Measurements from ENCODE around the gene AGXT2. TPM values are rescaled to one million over a fixed set of nuclear protein-coding genes. Genes with fewer than 3 reads are reported as not detected.
A peak's percentile ranks its signal among the peaks of the same experiment; 100 is the strongest.
"Not testable (repeated sequence)": the region's sequence is repeated elsewhere in the genome, so short reads cannot be mapped to it uniquely, and the experiment has no call there.

Gene AGXT2
- polyA plus RNA-seq, 12 donors, result 0.11 to 0.32 (median 0.13) TPM; not detected in 9

GRCh38 chr5:35056686-35057085 is 8.9 kb upstream of the AGXT2 start:
- DNase-seq, result no peak

DNA sequence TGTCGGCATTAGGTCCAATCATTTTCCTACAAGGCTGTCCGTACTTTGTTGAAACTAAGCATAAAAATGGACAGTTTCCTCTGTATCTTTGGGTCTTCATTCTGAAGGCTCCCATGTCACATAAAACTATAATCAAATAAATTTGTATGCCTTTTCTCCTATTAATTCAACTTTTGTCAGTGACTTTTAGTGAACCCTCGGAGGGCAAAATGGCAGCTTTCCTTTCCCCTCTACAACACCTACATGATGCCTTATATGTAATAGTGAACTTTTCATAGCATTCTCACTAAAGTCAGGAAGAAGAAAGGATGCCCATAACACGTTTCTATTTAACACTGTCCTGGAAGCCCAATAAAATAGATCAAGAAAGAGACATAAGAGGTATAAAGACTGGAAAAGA is 5.1 kb upstream of the AGXT2 start:
- DNase-seq, result no peak

- DNase-seq, result no peak
Measured at GRCh38 chr5:35050541-35051126, 2.9 kb upstream of the AGXT2 start.

- no peak for DNase-seq
Measured at GRCh38 chr5:35048910-35049309, 1.2 kb upstream of the AGXT2 start.

DNA sequence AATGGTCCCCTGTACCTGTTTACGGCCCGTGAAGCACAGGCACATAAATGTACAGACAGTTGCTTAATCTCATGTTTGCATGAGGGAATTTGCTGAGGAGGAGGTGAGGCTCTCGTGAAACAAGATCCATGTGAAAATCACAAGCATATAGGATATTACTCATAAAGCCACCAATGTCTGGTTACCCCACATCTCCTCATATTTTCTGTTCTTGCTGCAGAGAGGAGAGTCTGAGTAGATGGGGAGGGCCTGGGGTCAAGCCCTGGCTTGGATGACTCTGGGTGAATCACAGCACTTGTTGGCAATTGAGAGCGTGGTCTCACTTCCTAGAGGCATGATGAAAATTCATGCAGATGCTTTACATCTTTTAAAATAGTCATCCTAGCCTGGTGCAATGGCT is 975 bp downstream of the AGXT2 start:
- DNase-seq, result no peak

DNA sequence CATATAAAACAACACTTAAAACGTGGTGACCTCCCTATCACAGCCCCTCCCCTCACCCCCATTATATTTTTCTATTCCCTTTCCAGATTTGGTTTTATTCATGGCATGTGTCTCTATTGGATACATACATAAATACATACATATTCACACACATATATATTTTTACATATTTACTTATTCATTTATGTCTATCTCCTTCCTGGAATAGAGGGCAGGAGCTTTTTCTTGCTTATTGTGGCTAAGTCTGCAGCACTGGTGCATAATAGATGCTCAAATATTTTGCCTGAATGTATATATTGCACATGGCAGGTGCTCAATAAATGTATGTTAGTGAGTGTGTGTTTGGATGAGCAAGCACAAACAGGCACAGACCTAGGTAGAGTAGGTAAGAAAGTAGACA is 2.5 kb downstream of the AGXT2 start:
- no peak for DNase-seq

GRCh38 chr5:35044649-35045048 is 3.1 kb downstream of the AGXT2 start:
- no peak for DNase-seq

- DNase-seq, result no peak
Measured at GRCh38 chr5:35042781-35043180, 5.0 kb downstream of the AGXT2 start.

DNA sequence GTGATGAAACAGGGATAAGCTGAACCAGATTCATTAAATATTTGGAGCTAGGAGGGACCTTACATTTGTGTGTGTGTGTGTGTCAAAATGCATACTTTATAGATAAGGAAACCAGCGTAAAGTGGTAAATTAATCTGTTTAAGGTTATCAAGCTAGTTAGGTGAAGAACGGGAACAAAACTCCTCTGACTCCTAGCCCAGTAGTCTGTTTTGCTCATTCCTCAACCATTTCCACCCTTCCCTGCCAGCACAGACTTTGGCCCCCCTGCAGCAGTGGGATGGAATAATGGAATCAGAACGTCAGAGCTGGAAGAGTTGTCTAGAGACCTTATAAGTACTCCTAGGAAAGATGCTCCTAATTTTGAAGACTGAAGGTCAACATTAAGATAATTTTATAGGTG is 6.5 kb downstream of the AGXT2 start:
- peak; percentile 60 for DNase-seq

DNA sequence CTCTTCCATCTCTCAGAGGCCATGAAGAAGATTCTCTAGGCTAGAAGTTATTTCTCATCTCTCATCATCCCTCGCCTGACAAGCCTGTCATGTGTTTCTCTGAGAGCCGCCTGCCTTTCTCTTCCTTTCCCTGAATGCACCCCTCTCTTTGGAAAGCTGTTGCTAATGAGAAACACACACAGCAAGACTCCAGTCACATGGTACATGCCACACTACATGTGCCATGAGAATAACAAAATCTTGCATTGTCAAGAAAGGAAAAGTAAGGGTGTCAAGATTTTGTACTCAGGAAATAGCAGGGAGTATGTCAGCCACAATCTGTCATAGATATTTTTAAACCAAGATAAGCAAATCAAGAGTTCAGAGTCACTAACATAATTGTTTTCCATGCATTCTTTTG is 8.9 kb downstream of the AGXT2 start:
- DNase-seq, result no peak

DNA sequence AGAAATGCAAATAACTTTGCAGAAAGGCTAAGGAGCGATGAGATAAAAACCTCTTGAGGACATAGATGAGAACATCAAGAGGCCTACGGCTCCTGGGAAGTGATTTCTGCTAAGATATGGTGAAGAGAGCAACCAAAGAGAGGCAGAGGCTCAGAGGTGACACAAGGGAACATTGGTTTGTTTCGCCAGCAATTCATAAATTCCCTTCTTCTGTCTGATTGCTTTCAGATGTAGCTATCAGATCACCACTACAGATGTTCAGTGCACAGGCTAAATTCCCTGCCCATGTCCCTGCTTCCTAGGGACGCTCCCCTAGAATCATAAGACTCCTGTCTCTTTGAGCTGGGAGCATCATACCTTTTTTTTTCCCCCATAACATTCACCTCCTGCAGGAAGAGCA is 11.2 kb downstream of the AGXT2 start:
- DNase-seq, result no peak

GRCh38 chr5:35035929-35036328 is 11.8 kb downstream of the AGXT2 start:
- DNase-seq, result not testable (repeated sequence)

DNA sequence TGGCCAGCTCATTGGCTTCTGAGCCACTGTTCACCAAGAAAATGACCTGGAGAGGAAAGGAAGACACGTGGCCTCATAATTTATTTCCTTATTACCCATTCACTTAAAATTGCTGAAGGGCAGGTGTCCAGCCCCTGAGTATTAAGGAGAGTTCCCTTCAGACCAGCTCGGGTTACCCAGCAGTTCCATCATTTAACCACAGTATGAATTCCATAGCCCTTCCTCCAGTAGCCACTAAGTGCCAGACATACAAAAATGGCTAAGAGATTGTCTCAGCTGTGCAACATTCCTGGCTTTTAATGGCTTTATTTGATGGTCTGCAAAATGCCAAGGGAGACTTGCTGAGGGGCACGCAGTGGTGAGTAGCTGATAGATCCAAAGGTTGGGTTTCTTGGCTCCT is 12.5 kb downstream of the AGXT2 start:
- no peak for DNase-seq

DNA sequence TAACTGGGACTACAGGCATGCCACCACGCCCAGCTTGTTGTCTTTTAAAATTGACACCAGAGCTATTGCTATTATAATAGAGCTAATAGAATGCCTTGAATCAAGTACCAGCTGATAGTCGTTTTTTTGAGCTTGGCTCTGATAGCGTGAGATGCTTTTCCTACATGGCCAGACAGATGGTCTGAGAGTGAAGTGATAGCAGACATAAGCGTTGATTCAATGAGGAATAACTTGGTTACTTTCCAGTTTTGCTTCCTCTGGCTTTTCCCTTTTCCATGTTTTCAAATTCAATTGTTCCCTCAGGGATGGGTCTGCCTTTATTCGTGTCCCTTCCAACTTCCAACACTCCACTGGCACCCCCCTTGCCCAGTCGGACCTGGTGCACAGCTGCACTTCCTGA is 15.4 kb downstream of the AGXT2 start:
- no peak for DNase-seq

GRCh38 chr5:35031276-35031675 is 16.5 kb downstream of the AGXT2 start:
- DNase-seq, result no peak

- peak; percentile 25 for DNase-seq
Measured at GRCh38 chr5:35030426-35031100, 17.2 kb downstream of the AGXT2 start.

DNA sequence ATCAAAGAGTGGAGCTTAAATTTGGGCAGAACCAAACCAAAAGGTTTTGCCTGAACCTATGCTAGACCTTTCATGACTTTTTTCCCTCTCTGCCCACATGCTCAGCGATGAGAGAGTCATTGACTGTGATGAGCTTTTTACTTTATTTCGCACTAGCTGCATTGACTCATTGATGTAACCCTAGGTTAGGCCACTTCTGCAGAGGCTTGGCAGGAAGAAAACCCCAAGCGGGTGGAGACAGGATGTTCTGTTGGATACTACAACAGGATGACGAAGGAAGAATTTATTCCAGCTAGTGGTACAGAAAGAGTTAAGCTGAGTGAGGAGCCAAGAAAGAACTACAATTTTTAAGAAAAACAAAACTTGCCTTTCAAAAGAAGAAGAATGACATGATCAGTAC is 18.4 kb downstream of the AGXT2 start:
- no peak for DNase-seq

GRCh38 chr5:35026941-35027340 is 20.8 kb downstream of the AGXT2 start:
- DNase-seq, result no peak

- DNase-seq, result no peak
Measured at GRCh38 chr5:35026280-35026840, 21.4 kb downstream of the AGXT2 start.

DNA sequence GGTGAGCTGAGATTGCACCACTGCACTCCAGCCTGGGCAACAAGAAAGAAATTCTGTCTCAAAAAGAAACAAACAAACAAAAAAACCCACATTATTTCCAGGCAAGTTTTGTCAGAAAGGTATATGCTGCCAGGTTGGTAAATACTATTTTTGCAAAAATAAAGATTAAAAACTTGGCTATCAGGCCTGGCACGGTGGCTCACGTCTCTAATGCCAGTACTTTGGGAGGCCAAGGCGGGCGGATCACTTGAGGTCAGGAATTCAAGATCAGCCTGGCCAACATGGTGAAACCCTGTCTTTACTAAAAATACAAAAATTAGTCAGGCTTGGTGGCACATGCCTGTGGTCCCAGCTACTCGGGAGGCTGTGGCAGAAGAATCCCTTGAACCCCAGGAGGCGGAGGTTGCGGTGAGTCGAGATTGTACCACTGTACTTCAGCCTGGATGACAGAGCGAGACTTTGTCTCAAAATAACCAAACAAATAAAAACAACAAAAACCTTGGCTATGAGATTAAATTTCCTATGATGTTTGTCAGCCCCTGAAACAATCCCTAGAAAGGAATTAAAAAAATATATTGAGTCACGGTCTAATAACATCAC is 22.7 kb downstream of the AGXT2 start:
- no peak for DNase-seq

- no peak for DNase-seq
Measured at GRCh38 chr5:35023391-35024178, 24.2 kb downstream of the AGXT2 start.

Data from muscle of arm (tissue), 12 donors.